Activated CD8-positive, alpha-beta memory T cell treated with anti-CD3 and anti-CD28 coated beads, Interleukin-2, amount 50 U/mL, for 48 hours (primary cell): ENCODE data around the gene LXN.
"Not testable (repeated sequence)": the region's sequence is repeated elsewhere in the genome, so short reads cannot be mapped to it uniquely, and the experiment has no call there.

Experiments
- DNase-seq: peaks from one replicate; pipeline ENCODE4 v3.0.0-alpha.2; 2020

LXN gene

DNA sequence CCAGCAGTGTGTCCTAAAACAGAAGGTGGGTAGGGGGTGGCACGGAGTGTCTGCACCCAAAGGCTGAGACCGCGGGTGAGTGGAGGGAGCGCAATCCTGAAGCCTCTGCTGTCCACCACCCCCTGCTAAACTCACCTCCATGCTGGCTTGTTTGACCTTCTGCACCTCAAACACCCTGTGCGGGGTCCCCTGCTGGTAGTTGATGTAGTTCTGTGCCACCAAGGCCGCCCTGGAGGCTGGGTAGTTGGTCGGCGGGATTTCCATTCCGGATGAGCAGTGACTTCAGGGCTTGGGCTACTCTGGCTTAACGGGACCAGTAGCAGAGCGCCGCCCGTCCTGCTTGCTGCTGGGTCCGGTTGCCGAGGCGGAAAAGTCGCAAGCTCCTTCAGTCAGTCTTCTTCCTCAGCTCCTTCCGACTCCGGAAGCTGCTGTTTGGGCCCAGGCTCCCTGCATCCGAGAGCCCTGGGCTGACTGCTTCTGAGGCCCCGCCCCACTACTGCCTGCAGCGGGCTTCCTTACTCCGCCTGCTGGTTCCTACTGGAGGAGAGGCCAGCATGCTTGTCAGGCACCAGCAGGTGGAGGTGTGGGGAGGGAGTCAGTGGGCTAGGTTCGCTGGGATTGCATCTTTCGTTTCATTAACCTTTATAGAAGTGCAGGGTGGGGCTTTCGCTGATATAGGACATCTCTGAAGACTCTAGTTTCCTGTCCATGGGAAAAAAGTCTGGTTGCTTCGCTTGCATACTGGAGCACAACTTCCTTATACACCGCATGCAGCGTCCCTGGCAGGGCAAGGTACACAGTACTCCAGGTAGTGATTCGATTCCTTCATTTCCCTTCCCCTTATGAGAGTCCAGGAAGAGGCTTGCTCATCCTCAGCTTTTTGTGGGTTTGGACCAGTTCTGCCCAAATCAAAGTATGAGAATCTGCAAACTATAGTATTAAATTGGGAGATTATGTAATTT lies at the start of gene LXN:
TSS of gene LXN (minus strand) at position 434 of the 962 bp plus-strand sequence. CDS start at position 264, 170 bp downstream.
- peak; percentile 85 for DNase-seq

DNA sequence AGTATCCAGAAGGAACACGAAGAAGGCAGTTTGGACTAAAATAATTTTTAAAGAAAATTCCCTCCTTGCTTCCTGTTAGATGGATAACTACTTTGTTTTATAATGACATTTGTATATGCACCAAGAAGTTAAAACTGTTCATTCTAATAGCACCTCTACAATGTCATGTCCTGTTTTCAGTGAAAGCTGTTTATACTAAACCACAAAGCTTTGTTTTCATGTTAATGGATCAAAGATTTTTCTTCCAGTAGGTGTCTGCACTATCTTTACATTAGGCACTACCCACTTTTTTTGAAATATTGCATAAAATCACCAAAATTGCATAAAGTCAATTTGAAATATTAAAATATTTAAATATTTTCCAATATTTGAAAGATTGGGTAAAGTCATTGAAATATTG lies 49.7 kb upstream of the LXN start:
- DNase-seq = no peak

DNA sequence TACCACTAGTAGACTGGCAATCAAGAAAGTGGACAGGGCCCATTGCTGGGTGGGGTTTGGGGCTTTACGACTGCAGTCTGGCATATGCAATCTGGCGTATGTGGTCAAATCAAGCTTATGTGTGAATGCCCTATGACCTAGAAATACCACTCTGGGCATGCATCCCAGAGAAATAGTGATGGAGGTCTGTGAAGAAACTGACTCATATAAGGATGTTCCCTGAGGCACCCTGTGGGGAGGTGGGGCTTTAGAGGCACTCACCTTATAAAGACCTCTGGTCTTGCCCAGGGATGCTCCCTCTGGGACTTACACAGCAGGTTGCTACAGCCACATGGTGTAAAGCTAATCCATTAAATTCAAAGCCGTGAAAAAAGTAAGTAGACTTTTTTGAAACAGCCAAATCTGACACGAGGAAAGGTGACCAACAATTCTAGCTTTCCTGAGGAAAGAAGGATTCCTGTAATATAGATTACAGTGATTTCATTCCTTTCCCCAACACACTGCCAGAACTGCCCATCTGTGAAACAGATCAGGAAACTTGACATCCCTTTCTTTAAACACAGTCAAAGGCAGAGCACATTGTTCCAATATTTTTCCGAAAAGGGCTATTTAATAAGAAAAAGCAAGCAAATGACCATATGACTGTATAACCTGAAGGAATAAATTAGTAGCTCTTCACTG lies 46.2 kb upstream of the LXN start:
- no peak for DNase-seq

GRCh38 chr3:158717576-158717975 lies 45.1 kb upstream of the LXN start:
- DNase-seq = no peak

DNA sequence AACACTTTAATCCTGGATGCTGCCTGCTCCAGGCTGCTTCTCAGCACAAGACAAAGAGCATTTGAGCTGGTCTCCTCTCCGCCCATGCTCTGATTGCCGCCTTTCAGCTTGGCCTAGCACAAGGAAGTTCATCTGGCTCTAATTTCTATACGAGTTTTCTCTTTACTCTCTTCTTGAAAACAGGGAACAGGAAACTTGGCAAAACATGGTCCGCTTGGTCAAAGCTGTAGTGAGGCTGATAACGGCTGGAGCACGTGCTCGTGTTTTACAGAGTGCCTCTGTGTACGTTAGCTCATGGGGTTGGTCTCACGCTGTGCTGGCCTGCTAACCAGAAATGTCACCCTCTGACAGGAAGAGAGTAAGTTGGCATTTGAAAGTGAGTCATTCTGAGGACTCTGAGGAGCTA lies 40.6 kb upstream of the LXN start:
- DNase-seq = no peak

- DNase-seq = no peak
These were observed 40.0 kb upstream of the LXN start for GRCh38 chr3:158712443-158712842.

DNA sequence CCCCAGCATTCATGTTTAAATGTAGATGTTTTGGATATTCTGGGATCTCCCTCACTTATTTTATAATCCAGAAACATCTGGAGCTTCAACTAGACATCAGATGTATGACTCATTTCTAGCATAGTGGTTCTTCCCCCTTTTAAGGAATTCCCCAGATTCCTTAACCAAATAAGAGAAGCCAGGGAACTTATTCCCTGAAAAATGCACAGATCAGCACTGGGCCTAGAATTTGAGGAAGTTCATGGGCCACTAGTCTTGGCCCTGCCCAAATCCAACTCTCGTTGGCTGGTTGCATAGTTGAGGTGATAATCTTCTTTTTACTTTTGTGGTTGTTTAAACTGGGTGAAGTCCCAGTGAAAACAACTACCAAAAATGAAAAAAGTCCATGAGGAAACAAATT lies 39.4 kb upstream of the LXN start:
- no peak for DNase-seq

- DNase-seq = no peak
These were observed 38.2 kb upstream of the LXN start for GRCh38 chr3:158710601-158711000.

- DNase-seq = no peak
These were observed 37.2 kb upstream of the LXN start for GRCh38 chr3:158709666-158710083.

DNA sequence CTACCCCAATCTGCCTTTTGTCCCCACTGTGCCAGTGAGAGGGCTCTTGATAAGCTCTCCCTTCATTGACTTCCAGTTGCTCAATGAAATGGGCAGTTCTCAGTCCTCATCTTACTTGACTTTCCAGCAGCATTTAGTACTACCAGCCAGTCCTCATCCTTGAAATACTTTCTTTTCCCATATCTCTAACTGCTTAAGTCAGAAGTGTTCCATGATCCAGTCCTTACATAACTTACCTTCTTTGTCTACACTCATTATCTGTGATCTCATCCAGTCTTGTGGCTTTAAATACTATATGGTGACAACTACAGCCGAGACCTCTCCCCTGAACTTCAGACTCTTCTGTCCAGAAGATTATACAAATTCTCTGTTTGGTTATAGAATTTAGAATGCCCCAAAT lies 31.1 kb upstream of the LXN start:
- DNase-seq = no peak

- no peak for DNase-seq
These were observed 30.5 kb upstream of the LXN start for GRCh38 chr3:158702815-158703481.

DNA sequence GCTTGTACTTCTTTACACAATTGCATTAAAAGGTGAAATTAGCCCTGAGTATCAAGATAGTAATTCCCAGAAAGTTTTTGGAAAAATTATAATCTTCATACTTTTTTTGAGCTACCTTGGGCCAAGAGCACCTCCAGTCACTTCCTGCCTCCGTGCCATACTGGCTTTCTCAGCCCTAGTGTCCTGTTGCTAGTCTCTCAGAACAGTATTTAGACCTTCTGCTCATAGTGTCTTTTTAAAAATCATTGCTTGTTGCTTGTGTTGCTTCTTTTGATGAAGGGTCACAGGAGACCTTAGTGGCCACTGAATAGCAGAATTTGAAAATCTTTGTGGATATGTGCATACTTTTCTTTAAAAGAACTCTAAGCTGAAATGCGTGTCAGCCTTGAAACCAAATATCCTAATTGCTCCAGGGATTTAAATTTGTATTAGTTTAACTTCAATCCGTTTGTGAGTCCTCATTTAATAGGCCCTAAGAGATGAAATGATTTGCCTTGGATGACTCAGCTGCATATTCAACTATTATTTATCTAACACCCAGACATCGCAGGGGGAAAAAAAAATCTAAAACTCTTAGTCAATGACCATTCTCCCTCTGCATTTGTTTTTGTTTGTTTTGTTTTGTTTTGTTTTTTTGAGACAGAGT lies 29.1 kb upstream of the LXN start:
- DNase-seq = no peak

DNA sequence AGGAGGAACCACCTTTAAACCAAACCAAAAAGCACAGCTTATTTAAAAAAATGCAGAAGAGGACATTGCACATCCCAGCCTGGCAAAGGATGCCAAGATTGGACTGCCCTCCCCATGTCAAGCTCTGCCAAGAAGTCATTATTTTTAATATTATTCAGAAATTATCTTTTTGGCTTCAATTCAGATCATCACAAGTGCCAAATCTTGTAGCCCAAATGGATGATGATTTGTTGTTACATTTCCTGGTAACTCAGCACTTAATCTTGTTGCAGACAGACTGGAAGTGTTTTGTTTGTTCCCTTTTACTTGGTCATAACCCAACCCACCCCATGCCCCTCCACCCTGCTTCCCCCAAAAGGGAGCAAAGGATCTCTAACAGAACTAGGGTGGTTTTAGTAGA lies 28.1 kb upstream of the LXN start:
- DNase-seq = no peak

GRCh38 chr3:158696618-158697017 lies 24.2 kb upstream of the LXN start:
- no peak for DNase-seq

DNA sequence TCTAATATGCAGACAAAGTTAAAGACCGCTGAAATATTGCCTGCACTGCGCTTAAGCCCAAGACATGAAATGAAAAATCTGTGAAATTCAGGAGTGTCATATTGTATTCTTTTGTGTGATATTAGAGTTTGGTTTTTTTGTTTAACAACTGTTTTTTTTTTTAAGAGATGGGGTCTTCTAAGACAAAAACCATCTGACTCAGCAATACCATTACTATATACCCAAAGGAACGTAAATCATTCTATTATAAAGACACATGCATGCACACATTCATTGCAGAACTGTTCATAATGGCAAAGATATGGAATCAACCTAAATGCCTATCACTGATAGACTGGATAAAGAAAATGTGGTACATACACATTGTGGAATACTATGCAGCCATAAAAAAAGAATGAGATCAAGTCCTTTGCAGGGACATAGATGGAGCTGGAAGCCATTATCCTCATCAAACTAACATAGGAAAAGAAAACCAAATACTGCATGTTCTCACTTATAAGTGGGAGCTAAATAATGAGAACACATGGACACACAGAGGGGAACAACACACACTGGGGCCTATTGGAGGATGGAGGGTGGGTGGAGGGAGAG lies 21.5 kb upstream of the LXN start:
- DNase-seq = not testable (repeated sequence)

DNA sequence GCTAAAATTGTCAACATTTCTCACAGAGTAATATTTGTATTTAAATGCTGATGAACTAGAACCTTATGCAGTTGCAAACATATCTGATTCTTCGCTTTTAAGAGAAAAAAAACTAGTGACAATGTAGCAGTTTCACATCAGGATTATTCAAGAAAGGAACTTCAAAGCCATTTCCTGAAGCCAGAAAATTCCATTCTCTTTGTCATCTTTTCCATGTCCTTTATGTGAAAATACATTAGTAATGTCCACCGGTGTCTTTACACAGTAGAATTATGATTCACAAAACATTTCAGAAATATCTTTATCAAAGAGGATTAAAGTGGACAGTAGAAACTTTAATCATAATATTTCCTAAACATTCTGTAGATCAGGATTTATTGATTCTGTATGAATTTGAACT lies 12.7 kb upstream of the LXN start:
- no peak for DNase-seq

DNA sequence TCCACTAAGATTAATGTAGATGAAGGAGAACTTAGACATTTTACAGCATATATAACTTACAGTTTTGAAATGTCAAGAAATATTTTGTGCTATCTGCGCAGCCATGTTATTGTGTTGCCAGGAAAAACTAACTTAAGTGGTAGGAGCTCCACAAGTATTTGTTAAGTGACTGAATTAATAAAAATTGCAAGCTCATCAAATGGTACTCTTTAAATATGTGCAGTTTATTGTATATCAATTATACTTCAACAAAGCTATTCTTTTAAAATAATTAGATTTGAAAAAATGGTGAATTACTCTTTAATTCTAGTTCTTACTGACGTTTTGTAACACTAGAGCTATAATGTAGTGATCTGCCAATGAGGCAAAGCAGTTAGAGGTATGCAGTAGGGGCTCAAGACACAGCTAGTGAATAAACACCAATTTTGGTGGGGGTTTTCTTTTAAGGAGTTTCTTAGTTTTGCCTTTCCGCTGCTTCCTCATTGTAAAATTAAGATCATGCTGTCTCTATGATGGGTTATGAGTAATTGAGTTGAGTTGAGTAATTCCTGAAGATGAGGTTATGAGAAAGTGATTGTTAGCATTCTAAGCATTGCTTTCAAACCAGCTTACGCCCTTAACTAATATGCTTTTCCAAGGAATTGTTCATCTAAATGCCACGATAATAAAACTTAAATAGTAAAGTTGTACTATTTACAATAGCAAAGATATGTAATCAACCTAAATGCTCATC lies 10.9 kb upstream of the LXN start:
- no peak for DNase-seq

- no peak for DNase-seq
These were observed 8.4 kb upstream of the LXN start for GRCh38 chr3:158680861-158681260.

- DNase-seq = no peak
These were observed 7.1 kb upstream of the LXN start for GRCh38 chr3:158679547-158680000.

- no peak for DNase-seq
These were observed 6.2 kb upstream of the LXN start for GRCh38 chr3:158678687-158679086.

- no peak for DNase-seq
These were observed 630 bp downstream of the LXN start for GRCh38 chr3:158671821-158672214.

DNA sequence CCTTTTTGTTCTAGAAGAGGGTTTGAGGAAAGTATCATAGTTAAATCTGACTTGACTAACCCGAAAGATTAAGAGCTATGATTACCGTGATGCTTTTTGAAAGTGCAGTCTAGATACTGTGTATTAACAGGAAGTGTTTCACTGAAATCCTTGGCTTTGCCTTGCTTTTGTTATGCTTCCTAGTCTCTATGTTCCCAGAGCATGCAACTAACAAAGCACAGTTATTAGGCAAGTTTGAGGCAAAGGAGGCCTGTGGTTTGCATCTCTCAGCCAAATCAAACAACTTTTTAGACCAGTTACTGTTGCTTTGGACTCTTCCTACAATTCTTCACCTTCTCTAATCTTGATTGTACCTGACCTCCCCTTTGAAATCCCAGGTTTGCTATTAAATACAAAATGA lies 3.9 kb downstream of the LXN start:
- DNase-seq = no peak
